MM.1S (cell line): ENCODE data around the gene PNPLA5.

Source experiments
- CTCF ChIP-seq: fragments of 300-600 bp; sonication (generic); IDR thresholded peaks from 2 replicates; pipeline ENCODE4 v1.5.1; 2016; ENCODE audit warnings: antibody characterized with exemption, low read length, mixed read lengths
- EZH2 ChIP-seq: fragments of 300-600 bp; sonication (generic); optimal IDR thresholded peaks from 2 replicates; pipeline ENCODE3; 2017; ENCODE audit warnings: low read depth, mild to moderate bottlenecking, antibody characterized with exemption, low read length, mixed read lengths

GRCh38 chr22:43901976-43902643 is 10.3 kb upstream of the PNPLA5 start:
- TF ChIP-seq CTCF (no peak), EZH2 (no peak)
